Stimulated activated CD8-positive, alpha-beta memory T cell treated with anti-CD3 and anti-CD28 coated beads, Interleukin-12 subunit alpha, Interleukin-12 subunit beta, amount 100 ng/mL, for 4 hours (primary cell): ENCODE measurements around the gene HNRNPF.

Source experiments
- DNase-seq: peaks from one replicate; pipeline ENCODE4 v3.0.0-alpha.2; 2020; ENCODE audit warnings: low read depth

The HNRNPF gene

DNA sequence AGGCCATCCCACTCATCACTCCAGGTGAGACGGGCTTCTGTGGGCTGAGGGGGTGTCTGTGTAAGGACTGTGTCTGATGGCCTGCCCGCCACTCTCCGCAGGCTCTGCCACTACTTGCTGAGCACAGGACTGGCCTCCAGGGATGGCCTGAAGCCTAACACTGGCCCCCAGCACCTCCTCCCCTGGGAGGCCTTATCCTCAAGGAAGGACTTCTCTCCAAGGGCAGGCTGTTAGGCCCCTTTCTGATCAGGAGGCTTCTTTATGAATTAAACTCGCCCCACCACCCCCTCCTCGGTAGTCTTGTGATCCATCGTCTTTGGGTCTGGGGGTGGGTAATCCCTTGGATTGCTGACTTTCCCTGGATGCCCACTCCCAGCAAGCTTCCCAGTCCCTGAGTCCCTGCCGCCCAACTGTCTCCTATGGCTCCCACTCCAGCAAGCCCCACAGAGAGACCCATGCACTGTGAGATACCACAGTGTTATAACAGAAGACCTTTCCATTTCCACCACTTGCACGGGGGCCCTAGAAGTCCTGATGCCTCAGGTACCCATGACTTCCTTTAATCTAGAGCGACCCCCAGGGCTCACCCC, 32.8 kb downstream of the HNRNPF start:
- no peak for DNase-seq

- DNase-seq: no peak
Observed at GRCh38 chr10:43375401-43376020, 33.5 kb downstream of the HNRNPF start.

GRCh38 chr10:43374194-43374593, 34.8 kb downstream of the HNRNPF start:
- no peak for DNase-seq

GRCh38 chr10:43373461-43373860, 35.5 kb downstream of the HNRNPF start:
- DNase-seq: no peak

DNA sequence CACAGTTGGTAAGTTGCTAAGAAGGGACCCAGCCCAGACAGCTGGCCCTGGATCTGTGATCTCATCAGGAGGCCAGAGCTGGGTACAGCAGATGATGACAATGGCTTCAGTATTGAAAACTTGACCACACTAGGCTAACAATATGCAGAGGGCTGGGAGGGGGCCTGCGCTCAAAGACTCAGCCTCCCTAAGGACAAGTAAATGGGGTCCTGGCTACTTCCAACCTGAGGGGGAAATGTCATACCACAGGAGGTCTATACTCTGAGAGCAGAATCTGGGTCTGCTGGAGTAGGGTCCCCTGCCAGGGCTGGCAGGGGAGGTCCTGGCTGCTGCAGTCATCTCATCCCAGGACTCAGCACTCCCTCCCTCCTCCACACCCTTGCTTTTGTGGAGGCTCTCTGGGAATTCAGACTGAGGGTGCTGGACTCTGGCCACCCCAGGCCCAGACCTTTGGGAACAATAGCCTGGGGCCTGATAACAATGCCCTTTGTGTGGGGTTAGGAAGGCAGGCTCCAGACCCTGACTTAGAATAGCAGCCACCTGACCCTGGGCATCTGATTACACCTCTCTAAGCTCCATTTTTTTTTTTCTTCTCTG, 36.1 kb downstream of the HNRNPF start:
- no peak for DNase-seq

DNA sequence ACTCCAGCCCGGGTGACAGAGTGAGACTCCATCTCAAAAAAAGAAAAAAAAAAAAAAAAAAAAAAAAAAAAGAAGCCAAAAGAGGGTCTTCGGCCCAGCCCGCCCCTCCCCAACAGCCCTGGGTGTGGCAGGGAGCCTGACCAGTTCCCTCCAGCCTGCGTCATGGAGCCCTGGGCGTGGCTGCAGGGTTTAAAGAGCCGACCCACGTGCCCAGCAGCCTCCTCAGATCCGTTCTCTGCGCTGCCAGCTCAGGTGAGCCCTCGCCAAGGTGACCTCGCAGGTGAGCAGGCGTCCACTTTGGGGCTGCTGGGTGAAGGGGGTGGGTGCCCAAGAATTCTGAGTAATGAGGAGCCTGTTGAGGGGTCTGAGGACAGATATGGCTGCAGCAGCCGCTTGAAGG, 37.6 kb downstream of the HNRNPF start, which contains the start of gene FXYD4:
Gene FXYD4, plus strand, starts transcription at position 219 of the 400 bp plus-strand sequence. CDS start 2,111 bp downstream, outside the sequence.
- no peak for DNase-seq

- DNase-seq: no peak
Observed at GRCh38 chr10:43370671-43371215, 38.2 kb downstream of the HNRNPF start.

DNA sequence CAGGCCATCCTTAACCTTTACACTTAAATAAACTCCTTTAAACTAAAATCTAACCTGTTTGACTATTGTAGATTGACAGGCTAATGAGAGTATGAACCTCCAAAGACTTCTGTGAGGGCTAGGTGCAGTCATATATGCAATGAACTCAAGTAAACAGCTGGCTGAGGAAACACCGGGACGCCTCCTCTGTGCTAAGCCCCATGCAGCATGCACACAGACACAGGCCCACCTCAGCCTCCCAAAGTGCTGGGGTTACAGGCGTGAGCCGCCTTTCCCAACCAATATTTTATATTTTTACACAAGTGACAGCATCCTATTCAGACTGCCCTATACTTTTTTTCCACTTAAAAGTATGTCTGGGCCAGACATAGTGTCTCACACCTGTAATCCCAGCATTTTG, 39.1 kb downstream of the HNRNPF start:
- DNase-seq: no peak

DNA sequence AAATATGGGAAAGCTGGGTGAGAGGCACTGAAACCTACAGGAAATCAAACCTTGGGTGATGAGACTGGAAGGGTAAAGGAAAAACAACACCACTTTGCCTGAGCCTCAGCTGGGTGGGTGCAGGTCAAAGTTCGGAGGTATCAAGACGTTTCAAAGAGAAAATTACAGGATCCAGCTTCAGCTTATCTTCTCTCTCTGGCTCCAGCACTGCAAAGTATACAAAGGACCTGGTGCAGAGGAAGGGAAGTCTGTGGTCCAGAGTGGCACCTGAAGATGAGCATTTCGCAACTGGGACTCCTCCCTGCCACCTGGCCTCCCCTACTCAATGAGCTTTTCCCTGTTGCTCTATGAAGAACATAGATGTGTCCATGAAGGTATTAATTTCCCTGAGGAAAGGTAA, 44.0 kb downstream of the HNRNPF start:
- no peak for DNase-seq

- DNase-seq: peak; percentile 84
Observed at GRCh38 chr10:43362191-43362839, 46.7 kb downstream of the HNRNPF start.

GRCh38 chr10:43361547-43362190, 47.3 kb downstream of the HNRNPF start:
- no peak for DNase-seq

DNA sequence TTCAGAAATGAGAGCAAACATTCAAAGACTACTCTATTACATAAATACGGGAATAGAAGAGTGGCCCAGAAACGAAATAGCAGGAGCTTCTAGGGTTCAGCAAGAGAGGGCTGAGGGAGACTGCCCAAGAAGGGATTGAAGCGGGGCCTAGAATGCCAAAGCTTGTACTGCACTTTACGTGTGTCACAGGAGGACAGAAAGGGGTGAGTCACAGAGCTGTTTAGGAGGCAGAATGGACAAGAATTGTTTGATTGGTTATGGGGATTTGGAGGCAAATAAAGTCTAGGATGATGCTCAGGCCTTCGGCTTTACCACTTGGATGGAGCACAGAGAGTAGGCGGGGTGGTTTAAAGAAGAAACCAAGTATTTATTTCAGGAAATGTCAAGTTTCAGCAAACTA, 48.9 kb downstream of the HNRNPF start:
- DNase-seq: no peak

DNA sequence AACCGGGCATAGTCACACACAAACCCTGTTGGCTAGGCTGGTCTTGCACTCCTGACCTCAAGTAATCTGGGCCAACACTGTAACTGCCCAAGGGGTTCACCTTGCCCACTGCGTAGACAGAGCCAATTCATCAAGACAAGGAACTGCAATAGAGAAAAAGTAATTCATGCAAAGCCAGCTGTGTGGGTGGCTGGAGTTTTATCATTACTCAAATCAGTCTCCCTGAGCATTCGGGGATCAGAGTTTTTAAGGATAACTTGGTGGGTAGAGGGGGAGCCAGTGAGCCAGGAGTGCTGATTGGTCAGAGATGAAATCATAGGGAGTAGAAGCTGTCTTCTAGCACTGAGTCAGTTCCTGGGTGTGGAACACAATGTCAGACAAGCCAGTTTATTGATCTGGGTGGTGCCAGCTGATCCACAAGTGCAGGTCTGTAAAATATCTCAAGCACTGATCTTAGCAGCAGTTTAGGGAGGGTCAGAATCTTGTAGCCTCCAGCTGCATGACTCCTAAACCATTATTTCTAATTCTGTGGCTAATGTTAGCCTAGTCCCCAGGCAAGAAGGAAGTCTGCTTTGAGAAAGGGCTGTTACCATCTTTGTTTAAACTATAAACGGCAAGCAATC, 53.1 kb downstream of the HNRNPF start:
- DNase-seq: no peak

GRCh38 chr10:43354879-43355380, 54.1 kb downstream of the HNRNPF start:
- DNase-seq: no peak

DNA sequence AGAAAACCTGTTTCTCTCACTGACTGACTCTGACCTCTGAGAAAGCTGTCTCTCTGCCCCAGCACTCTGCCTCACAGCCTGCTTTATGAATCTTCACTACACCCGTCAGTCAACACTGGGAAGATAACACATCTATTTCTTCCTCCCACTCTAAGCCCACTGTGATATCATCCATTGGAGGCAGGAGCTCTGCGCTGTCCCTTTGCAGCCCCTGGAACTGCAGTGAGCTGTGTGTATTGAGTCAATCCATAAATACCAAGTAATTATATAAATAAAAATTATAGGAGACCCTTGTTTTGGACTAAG, 54.7 kb downstream of the HNRNPF start:
- no peak for DNase-seq

DNA sequence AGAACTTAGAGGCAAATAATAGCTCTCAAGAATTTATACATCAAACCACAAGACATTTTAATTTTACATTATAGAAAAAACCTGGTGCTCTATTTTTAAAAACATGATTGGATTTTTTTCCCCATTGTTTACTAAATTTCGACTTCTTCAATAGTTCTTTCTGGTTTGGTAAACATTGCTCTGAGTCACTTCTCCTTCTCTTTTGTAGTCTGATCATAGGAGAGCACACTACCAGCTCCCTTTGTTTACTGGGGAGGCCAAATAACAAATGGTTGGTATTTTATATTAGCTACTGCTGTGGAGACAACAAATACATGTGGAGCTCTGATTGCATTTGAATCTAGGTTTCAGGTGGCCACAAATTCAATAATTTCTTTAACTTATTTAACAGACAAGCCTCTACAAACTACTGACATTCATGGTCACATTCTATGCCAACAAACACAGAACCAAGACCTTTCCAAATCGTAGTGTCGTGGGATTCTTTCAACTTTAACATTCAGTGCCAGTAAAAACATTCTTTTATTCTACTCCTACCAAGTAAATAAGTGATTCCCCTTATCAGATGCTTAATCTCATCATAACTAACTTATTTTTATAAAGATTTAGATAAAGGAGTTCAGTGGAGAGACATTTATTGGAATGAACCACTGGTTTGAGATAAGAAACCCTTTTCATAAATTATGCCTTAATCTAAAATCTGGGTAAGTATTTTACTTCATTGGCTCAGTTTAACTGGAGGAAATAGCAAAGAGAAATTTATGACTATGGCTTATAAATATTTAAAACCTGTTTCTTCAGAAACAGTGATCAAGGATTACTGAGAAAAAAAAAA, 55.3 kb downstream of the HNRNPF start:
- no peak for DNase-seq

- DNase-seq: no peak
Observed at GRCh38 chr10:43352951-43353350, 56.0 kb downstream of the HNRNPF start.

GRCh38 chr10:43351301-43351700, 57.7 kb downstream of the HNRNPF start:
- no peak for DNase-seq

- DNase-seq: no peak
Observed at GRCh38 chr10:43350686-43351085, 58.3 kb downstream of the HNRNPF start.

GRCh38 chr10:43350156-43350555, 58.8 kb downstream of the HNRNPF start:
- DNase-seq: no peak
